Neural cell (in vitro differentiated cells): ENCODE data around the gene TRPC4AP. TPM values are rescaled to one million over a fixed set of nuclear protein-coding genes. Genes with fewer than 3 reads are reported as not detected.

Experiments used
- H2AFZ ChIP-seq: fragments of 200-600, 300-800 bp; sonication (generic), shearing (Covaris generic); 2 replicates; pipeline ENCODE4 v1.6.0; 2014; ENCODE audit warnings: low read depth, mild to moderate bottlenecking, antibody characterized with exemption, low read length, moderate library complexity
- H3F3A ChIP-seq: fragments of 200-600 bp; shearing (Covaris generic); 2 replicates; pipeline ENCODE4 v1.6.1; 2016; ENCODE audit warnings: mild to moderate bottlenecking, moderate library complexity, mixed read lengths, antibody characterized with exemption, low read length; ENCODE audit not compliant: insufficient read depth, poor library complexity, severe bottlenecking
- H3K27ac ChIP-seq: fragments of 200-600, 300-800 bp; sonication (generic), shearing (Covaris generic); 2 replicates; pipeline ENCODE4 v1.5.1; 2014; ENCODE audit warnings: mild to moderate bottlenecking, low read length, moderate library complexity
- H3K27me3 ChIP-seq: fragments of 300-800, 200-600 bp; sonication (generic), shearing (Covaris generic); 2 replicates; pipeline ENCODE4 v1.6.0; 2014; ENCODE audit warnings: mild to moderate bottlenecking, low read depth, low read length, moderate library complexity; ENCODE audit not compliant: insufficient read depth
- H3K36me3 ChIP-seq: fragments of 300-800, 200-600 bp; sonication (generic), shearing (Covaris generic); 2 replicates; pipeline ENCODE4 v1.5.1; 2014; ENCODE audit warnings: mild to moderate bottlenecking, antibody characterized with exemption, low read length, moderate library complexity; ENCODE audit not compliant: insufficient read depth
- H3K4me2 ChIP-seq: fragments of 300-800, 200-600 bp; sonication (generic), shearing (Covaris generic); 2 replicates; pipeline ENCODE4 v1.6.0; 2014; ENCODE audit warnings: mild to moderate bottlenecking, low read length
- H3K4me3 ChIP-seq: fragments of 300-800, 200-600 bp; sonication (generic), shearing (Covaris generic); 2 replicates; pipeline ENCODE4 v1.5.1; 2014; ENCODE audit warnings: mild to moderate bottlenecking, low read length, moderate library complexity
- H3K79me2 ChIP-seq: fragments of 200-600 bp; shearing (Covaris generic); replicated peaks from 2 replicates; pipeline ENCODE4 v1.6.0; 2014; ENCODE audit warnings: mild to moderate bottlenecking, low read length, moderate library complexity; ENCODE audit not compliant: insufficient read depth
- H3K9ac ChIP-seq: fragments of 300-800, 200-600 bp; sonication (generic), shearing (Covaris generic); 2 replicates; pipeline ENCODE4 v1.6.1; 2016; ENCODE audit warnings: mild to moderate bottlenecking, low read length, mixed read lengths
- H3K9me2 ChIP-seq: fragments of 200-600 bp; shearing (Covaris generic); 2 replicates; pipeline ENCODE4 v1.6.1; 2016; ENCODE audit warnings: mild to moderate bottlenecking, low read length, mixed read lengths; ENCODE audit not compliant: insufficient read depth
- H3K9me3 ChIP-seq: fragments of 200-600, 300-800 bp; sonication (generic), shearing (Covaris generic); 2 replicates; pipeline ENCODE4 v1.6.1; 2016; ENCODE audit warnings: mild to moderate bottlenecking, mixed run types, low read length, moderate library complexity, mixed read lengths
- H4K20me1 ChIP-seq: fragments of 200-600 bp; shearing (Covaris generic); 2 replicates; pipeline ENCODE4 v1.6.1; 2016; ENCODE audit warnings: mild to moderate bottlenecking, mixed run types; ENCODE audit not compliant: insufficient read depth
- CTCF ChIP-seq: fragments of 450-650 bp; IDR thresholded peaks from 2 replicates; pipeline ENCODE4 v1.5.1; 2014; ENCODE audit warnings: antibody characterized with exemption, mild to moderate bottlenecking, moderate library complexity; ENCODE audit not compliant: poor library complexity, severe bottlenecking
- EP300 ChIP-seq: fragments of 450-650 bp; conservative IDR thresholded peaks from 2 replicates; pipeline ENCODE4 v1.6.1; 2014; ENCODE audit warnings: antibody characterized with exemption, mild to moderate bottlenecking, moderate library complexity; ENCODE audit not compliant: poor library complexity, severe bottlenecking
- EZH2 ChIP-seq: fragments of 200-600, 300-800 bp; shearing (Covaris generic), sonication (generic); IDR thresholded peaks from 2 replicates; pipeline ENCODE4 v1.6.1; 2014; ENCODE audit warnings: antibody characterized with exemption, low read length, borderline replicate concordance, mild to moderate bottlenecking; ENCODE audit not compliant: insufficient read depth, poor library complexity, severe bottlenecking
- MXI1 ChIP-seq: fragments of 450-650 bp; conservative IDR thresholded peaks from 2 replicates; pipeline ENCODE4 v1.6.1; 2014; ENCODE audit warnings: antibody characterized with exemption, mild to moderate bottlenecking; ENCODE audit not compliant: poor library complexity, severe bottlenecking
- POLR2AphosphoS5 ChIP-seq: IDR thresholded peaks from 2 replicates; pipeline ENCODE4 v1.6.1; 2012
- RAD21 ChIP-seq: fragments of 450-650 bp; conservative IDR thresholded peaks from 2 replicates; pipeline ENCODE4 v1.6.1; 2014; ENCODE audit warnings: antibody characterized with exemption, mild to moderate bottlenecking, moderate library complexity
- REST ChIP-seq: IDR thresholded peaks from 2 replicates; pipeline ENCODE4 v1.6.1; 2012; ENCODE audit warnings: borderline replicate concordance
- SMC3 ChIP-seq: fragments of 450-650 bp; conservative IDR thresholded peaks from 2 replicates; pipeline ENCODE4 v1.6.1; 2014; ENCODE audit warnings: antibody characterized with exemption, mild to moderate bottlenecking, moderate library complexity; ENCODE audit not compliant: poor library complexity
- TAF1 ChIP-seq: IDR thresholded peaks from 2 replicates; pipeline ENCODE4 v1.6.1; 2012; ENCODE audit warnings: low read depth
- polyA plus RNA-seq: library from polyadenylated mRNA; depleted of rRNA; stranded (reverse); fragments of >200 nt; gene quantifications from 2 replicates; pipeline ENCODE4 v1.2.3, GENCODE V29; 2014

TRPC4AP gene
- polyA plus RNA-seq, 1 donor from 2014 or later: 85.9 TPM

GRCh38 chr20:35006009-35006408, 86.6 kb downstream of the TRPC4AP start:
- no peak overlapping the region for H3K4me3 ChIP-seq
- H3K79me2 ChIP-seq: no peaks in the 10 kb centered on the region
- no peak for TF ChIP-seq EP300
- TF ChIP-seq CTCF: no peak
- TF ChIP-seq REST: no peak
- no peak for TF ChIP-seq SMC3
- TF ChIP-seq MXI1: no peak
- no peak for TF ChIP-seq TAF1
- no peak for TF ChIP-seq EZH2
- TF ChIP-seq RAD21: no peak
- no peak for TF ChIP-seq POLR2AphosphoS5
- no peaks in the 10 kb centered on the region for H3K27me3 ChIP-seq
- no peaks in the 10 kb centered on the region for H4K20me1 ChIP-seq
- H3K36me3 ChIP-seq: peaks cover 15% of the 10 kb centered on the region
- no peaks in the 10 kb centered on the region for H3F3A ChIP-seq
- no peak overlapping the region for H3K27ac ChIP-seq
- H2AFZ ChIP-seq: no peak overlapping the region
- no peaks in the 10 kb centered on the region for H3K9me2 ChIP-seq
- H3K9ac ChIP-seq: no peak overlapping the region
- H3K9me3 ChIP-seq: no peaks in the 10 kb centered on the region
- no peak overlapping the region for H3K4me2 ChIP-seq

GRCh38 chr20:35005463-35005961, 87.1 kb downstream of the TRPC4AP start:
- Histone ChIP-seq H3K9me2 (no peaks in the 10 kb centered on the region), H4K20me1 (no peaks in the 10 kb centered on the region), H3K27ac (no peak overlapping the region), H3F3A (no peaks in the 10 kb centered on the region), H3K27me3 (no peaks in the 10 kb centered on the region), H3K36me3 (peaks cover 15% of the 10 kb centered on the region), H3K9me3 (no peaks in the 10 kb centered on the region), H3K9ac (no peak overlapping the region), H3K4me3 (no peak overlapping the region), H3K4me2 (no peak overlapping the region), H3K79me2 (no peaks in the 10 kb centered on the region), H2AFZ (no peak overlapping the region)
- no peak for TF ChIP-seq EP300
- no peak for TF ChIP-seq CTCF
- TF ChIP-seq POLR2AphosphoS5: no peak
- TF ChIP-seq TAF1: no peak
- TF ChIP-seq REST: no peak
- TF ChIP-seq MXI1: no peak
- TF ChIP-seq RAD21: no peak
- TF ChIP-seq SMC3: no peak
- TF ChIP-seq EZH2: no peak
